HG03521 (cell line): ENCODE data around the gene CPLX1.

Experiments used
- ATAC-seq: cut with Tn5 transposase; IDR thresholded peaks from one replicate; pipeline ENCODE4 v1.9.1; 2021; ENCODE audit warnings: mild to moderate bottlenecking, moderate library complexity; ENCODE audit not compliant: unreplicated experiment

Gene CPLX1

DNA sequence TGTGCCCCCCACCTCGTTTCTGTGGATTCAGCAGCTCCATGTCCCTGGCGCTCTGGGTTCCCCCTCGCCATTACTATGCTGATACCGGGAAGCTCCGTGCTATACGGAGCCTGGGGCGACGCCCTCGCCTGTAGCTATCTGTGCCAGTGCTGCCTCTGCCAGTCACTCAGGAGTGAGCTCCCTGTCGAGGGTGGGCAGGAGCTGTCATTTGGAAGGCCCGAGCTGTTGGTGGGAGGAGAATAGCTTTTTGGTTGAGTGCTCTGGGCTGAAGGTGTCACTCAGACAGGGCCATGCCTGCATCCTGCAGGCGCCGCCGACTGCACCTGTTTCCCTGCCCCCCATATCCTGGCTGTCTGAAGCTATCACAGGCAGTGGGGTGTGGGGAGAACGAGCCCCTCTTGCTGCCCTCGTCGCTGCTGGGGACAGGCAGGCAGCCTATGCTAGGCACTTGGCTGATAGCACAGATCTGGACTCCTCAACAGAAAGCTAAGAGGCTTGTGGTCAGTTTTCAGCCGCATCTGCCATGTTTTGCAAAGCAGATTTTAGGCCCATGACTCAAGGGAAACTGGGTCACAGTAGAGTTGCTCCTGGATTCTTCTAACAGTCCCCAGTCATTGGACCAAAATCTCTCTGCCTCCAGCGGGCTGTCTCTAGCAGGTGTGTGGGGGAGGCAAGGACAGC, 31.8 kb downstream of the CPLX1 start:
- ATAC-seq: no peak

DNA sequence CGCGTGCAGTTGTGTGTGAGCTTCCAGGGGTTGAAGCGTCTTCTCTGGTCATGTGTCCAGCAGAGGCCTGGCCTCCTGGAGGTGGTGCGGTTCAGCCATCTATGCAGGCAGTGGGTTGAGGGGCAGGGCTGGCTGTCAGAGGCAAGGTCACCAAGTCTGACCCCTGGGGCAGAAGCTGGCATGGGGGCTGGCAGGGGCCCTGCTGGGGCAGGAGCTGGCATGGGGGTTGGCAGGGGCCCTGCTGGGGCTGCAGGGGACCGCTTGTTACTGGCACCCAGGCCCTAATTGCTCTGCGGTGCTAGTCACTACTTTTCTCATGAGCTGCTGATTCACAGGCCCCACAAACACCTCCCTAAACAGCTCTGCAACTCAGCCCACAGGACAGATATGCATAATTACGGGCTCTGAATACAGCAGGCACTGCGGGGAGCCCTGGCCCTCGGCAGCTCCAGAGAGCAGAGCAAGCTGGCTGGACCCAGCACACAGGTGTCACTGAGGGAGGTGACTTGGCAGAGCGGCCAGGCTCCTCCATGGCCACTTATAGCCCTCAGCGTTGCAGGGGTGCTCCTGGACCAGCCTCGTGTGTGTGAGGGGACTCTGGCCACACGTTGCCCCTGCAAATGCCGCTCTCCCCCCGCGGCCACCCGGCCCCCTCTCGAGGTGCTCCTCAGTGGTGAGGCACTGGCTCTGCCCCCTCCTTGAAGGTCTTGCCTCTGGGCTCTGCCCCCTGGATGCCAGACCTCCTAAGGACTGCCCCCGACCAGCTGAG, 32.7 kb downstream of the CPLX1 start:
- no peak for ATAC-seq

DNA sequence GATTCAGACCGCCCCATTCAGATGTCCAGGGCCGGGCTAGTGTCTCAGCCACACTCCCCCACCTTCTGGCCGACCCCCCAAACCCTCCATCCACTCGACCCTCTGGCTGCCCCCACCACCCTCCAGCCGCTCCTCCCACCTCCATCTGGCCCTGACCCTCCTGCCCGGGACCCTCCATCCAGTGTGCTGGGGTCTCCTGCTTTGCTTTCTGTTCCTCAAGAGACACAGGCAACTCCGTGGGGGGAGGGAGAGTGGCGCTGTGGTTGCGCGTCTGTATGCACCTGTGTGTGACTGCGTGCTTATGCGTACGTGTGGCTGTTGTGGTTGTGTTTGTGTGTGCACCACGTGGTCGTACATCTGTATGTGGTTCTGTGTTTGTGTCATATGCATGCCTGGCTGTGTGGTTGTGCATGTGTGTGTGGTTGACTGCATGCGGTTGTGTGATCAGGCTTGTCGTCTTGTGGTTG, 33.3 kb downstream of the CPLX1 start:
- no peak for ATAC-seq

DNA sequence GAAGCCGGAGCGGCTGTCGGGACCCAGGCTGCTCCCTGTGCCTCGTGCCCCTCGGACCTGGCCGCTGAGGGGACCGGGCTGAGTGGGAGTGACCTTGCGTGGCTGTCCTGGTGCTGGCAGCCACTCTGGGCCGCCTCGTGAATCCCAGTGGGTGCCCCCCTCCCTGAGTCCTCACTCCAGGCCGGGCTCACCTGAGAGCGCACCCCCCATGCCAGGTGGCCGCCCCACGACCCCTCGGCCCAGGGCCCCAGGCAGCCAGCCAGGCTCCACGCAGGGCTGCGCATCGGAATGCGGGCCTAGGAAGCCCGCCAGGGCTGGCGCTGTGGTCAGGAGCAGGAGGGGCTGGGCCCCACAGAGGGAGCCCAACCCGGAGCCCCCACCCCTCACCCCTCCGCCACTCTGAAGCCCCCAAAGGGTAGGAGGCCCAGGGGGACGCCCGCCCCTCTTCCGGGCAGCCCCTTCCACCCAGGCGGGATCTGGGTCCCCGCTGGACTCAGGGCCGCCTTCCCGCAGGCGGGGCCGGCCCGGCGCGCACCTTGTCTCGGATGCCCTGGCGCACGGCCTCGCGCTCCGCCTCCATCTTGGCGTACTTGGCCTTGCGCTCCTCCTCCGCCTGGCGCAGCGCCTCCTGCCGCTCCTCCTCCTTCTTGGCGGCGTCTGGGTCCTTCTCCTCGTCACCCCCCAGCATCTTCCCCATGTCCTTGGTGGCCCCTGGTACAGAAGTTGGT, 33.9 kb downstream of the CPLX1 start:
- no peak for ATAC-seq

DNA sequence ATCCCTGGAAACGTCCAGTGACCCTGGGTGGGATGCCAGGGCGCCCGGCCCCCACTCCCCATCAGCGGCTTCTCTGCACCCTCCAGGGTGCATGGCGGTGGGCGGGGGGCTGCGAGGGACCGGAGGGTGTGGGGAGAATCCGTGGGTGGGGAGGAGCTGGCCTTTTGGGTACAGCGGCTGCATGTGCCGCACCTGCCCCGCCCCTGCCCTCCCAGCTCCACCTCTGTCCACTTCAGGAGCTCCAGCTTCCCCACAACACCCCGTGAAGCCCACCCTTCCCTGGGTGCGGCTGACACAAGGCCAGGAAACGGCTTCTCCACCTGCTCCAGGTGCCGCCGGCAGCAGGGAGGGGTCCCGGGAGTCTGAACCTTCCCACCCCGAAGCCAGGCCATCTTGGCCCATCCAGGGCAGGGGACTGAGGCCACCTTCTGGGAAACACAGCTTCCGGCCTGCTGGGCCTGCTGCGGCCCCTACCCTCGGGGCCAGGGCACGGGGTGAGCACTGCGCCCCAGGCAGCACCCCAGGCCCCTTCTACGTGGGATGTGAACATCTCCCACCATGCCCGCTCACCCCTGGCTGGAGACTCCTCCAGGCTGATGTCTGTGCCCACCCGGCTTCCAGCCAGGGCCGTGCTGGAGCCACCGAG, 34.6 kb downstream of the CPLX1 start:
- no peak for ATAC-seq

DNA sequence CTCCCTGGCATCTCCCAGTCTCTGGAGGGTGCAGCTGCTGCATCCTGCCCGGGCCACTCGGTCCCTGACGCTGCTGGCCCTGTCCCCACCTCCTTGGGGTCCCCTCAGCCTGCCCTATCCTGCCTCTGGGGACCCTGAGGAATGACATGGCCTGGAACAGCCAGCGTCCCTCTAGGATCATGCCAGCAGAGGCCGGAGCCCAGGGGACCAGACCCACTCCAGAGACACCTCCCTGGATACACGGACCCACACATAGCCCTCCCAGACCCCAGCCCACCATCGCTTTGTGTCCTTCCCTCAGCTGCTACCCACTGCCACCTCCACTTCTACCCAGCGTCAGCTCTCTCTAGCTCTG, 35.5 kb downstream of the CPLX1 start:
- no peak for ATAC-seq

DNA sequence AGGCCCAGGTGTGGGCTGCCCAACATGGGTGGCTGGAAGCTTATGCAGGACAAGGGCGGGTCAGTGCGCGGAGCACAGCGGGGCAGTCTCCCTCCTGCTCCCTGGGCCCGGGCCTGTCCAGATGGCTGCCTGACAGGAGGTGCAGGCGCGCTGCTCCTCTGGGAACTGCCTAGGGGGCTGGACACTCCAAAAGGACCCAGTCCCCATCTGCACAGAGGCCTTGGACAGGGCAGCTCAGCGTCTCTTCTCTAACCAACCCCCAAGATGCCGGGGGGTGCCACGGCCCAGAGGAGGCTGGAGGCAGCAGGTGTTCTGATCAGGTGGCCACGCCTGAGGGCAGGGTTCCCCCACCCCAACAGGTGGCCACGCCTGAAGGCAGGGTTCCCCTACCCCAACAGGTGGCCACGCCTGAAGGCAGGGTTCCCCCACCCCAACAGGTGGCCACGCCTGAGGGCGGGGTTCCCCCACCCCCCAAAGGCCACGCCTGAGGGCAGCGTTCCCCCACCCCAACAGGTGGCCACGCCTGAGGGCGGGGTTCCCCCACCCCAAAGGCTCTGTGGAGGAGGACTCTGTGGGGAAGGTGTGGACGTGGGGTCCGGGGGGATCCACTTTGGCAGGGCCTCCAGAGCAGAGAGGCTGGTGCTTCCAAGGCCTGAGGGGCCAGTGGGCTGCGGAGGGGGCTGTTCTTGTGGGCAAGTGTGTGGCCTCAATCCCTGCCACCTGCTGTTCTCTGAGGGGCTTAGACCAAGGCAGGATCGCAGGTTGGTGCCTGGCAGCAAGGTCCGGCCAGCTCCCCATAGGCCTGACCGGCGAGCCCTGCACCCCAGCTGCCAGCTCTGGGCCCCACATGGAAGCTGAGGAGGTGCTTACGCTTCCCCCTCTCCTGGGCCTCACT, 36.1 kb downstream of the CPLX1 start:
- ATAC-seq: no peak

DNA sequence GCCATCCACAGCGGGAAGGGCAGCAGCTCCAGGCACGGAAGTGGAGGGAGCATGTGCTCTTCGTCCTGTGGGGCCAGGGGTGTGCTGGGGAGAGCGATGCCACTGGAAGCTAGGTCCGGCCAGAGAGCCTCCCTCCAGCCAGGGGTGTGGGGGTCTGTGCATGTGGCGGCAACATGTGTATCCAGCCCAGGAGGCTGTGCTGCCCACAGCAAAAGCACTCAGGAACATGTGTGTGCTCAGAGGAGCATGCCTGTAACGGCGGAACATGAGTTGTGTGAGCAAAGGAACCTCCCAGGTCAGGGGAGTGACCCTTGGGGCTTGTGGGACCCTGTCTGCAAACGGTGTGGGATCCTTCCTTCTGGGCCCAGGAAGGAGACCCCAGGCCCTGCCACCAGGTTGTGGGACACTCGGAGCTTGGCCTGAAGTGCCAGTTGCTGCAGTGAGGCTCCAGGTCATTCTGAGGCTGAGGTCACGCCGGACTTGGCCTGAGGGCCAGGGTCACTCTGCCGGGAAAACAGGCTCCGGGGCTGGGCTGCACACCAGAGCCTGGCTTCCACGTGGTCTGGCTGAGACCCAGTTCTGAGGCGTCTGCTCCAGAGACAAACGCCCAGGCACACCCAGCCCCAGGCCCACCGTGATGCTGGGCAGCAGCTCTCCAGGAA, 37.2 kb downstream of the CPLX1 start:
- ATAC-seq: no peak

DNA sequence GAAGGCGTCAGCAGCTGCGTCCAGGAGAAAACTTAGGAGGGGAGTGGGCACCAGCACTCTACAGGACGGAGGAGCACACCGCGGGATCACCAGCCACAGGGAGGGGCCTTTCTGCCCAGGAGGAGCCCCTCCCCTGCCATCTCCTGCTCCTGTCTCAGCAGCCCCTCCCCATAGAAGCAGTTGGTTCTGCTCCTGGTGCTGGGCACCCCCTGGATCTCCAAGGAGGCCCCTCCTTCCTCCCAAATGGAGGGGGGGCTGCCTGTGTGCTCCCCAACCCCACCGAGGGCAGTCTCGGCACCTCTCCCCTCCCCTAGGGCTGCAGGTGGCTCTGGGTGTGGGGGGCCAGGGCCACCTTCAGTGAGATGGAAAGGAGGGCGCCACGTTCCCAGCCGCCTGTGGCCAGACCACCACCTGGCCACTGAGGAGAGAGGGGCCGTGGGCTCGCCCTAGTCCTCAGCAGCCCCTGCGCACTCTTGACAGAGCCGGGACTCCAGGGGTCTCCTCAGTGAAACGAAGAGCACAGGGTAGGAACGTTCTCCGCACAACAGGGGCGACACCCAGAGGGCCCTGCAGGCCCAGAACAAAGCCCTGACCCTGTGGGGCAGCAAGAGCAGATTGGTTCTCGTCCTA, 37.8 kb downstream of the CPLX1 start:
- no peak for ATAC-seq

DNA sequence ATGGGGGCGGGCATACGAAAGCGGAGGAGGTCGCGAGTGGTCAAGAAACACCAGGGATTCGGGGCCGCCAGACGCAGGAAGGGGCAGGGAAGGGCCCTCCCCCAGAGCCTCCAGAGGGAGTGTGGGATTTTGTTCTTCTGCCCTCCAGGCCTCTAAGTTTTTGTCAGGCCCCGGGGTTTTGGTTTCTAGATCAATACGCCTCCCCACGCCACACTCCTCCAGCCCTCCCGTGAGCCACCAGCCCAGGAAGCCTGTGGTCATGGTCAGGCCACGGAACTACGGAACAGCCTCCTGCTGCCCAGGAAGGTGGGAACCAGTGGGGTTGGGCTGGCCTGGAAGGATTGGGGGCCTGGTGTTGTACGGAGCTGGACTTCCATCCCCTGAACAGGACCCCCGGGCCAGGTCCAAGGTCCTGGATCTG, 38.4 kb downstream of the CPLX1 start:
- ATAC-seq: no peak

DNA sequence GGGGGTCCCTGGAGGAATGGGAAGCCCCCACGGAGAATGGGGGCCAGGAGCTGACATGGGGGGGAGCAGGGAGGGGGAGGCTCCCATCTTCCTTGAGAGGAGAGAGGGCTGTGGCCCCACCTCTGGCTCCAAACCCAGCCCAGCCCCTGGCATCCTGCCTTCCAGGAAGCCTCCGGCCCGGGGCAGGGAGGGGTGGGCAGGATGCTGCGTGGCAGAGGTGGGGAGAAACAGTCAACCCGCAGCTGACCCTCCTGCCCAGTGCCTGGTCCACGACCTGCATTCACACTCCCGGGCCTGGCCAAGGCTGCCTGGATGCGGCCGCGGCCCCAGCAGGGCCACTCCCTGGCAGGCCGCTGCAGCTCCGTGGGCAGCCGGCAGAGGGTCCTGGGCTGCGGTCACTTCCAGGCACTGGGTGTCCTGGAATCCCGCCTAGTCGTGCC, 39.0 kb downstream of the CPLX1 start:
- ATAC-seq: no peak

DNA sequence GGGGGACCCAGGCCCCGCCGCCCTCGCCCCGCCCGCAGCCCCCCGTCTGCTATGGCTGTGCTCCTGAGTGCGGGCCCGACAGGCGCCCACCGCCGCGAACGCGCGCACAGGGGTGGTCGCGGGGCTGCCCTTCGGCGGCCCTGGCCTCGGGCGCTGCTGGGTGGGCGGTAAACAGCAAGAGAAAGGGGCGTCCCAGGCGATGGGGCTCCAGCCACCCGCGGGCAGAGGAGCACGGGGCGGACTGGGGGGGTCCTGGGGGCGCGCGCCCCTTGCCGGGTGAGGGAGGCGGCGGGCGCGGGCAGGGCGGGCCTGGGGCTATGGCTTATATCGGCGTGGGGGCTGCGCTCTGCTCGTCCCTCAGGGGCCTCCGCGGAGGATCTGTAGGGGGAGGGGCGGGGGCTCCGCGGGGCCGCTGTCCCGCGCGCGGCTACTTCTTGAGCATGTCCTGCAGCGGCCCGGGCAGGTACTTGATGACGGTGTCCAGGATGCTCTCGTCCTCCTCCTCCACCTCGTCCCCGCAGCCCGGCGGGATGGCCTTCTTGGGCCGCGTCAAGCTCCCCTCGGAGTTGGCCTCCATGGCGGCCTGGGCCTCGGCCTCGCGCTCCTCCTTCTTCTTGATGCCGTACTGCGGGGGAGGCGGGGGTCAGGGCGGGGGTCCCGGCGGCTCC, 39.7 kb downstream of the CPLX1 start:
- ATAC-seq: no peak

DNA sequence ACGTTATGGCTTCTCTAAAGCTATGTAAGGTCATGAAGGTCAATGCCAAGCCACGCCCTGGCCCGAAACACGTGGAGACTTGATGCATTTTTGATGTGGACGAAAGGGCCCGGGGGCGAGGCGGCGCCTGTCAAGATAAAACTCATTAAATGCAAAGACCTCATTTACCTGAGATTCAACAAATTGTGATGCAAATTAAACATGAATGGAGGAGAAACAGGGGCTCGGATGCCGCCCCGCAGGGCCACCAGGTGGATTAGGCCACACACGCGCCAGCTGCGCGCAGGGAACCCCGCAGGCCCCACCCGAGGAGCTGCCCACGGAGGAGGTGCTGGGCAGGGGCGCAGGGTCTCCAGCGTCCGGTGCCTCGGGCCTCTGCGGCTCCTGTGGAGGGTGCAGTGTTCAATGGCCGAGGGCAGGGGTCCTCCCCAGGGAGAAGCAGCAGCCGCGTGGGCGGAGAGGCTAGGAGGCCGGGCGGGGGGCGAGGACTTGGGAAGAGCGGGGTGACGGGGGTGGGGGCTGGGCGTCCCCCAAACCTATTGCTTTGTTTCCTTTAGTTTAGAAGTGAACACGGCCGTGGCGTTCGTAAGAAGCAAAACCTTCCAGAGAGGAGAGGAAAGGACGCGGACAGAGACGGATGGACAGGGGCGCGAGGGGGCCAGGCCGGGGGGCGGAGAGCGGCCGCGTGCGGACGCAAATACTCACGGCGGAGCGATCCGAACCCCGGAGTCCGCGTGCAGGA, 40.4 kb downstream of the CPLX1 start:
- ATAC-seq: no peak

DNA sequence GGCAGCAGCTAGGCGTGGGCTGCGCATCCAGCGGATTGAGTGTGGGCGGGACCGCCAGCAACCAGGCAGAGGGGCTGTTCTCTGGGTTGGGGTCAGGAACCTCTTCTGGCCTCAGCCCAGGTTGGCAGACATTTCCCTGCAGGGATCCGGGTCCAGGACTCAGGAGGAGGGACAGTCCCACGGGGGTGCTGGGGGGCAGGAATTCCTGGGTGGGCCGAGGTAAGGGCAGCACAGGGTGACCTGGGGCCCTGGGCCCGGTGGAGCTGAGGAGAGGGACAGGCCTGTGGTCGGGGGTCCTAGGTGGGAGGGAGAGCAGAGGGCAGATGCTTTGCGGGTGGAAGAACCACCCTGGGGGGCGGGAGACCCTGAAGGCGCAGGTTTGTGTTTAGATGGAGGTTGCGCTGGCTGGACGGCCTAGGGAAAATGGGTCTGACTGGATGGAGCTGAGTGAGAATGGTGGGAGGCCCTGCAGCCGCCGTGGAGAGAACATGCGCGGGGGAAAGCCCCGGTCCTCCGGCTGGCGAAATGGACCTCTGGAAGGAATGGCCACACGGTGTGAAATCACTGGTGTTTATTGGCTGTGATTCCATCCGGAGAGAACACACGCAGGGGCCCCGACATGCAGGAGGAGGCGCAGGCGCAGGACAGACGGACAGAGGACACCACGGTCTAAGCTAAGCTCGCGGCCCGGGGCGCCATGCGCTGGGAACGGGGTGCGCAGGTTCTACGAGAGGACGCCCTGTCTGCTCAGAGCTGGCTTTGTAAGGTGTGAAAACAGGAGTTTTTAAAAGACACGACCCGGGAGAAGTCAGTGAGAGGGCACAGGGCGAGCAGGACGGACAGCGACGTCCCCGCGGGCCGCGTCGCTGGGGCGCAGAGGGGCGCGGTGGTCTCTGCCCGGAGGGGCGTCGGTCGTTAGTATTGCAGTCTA, 41.3 kb downstream of the CPLX1 start:
- no peak for ATAC-seq

DNA sequence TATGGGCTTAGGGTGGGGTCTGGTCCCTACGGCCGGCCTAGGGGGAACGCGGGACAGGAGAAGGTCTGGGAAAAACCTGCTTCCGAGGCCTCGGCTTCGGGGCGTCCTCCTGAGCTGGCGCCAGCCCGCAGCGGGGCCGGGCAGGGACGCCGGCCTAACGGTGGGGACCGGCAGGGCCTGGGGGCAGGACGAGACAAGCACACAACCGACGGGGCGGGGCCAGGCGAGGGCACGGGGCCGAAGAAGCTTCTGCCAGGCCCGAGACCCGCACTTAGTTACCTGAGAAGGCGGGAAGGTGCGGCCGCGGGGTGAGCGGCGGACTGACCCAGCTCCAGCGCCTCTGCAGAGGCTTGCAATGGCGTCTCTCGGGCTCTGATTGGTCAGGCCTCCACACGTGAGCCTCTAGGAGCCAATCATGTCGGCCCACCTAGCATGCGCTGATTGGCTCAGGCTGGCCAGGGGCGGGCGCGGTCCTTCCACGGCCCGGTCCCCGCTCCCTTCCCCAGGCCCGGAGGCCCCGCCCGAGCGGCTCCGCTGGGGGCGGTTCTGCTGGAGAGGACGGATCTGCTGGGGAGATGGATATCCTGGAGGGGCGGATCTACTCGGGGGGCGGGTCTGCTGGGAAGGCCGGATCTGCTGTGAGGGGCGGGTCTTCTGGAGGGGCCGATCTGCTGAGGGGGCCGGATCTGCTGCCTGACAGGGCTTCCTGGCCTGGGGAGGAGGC, 44.3 kb downstream of the CPLX1 start:
- peak; percentile 95 for ATAC-seq

DNA sequence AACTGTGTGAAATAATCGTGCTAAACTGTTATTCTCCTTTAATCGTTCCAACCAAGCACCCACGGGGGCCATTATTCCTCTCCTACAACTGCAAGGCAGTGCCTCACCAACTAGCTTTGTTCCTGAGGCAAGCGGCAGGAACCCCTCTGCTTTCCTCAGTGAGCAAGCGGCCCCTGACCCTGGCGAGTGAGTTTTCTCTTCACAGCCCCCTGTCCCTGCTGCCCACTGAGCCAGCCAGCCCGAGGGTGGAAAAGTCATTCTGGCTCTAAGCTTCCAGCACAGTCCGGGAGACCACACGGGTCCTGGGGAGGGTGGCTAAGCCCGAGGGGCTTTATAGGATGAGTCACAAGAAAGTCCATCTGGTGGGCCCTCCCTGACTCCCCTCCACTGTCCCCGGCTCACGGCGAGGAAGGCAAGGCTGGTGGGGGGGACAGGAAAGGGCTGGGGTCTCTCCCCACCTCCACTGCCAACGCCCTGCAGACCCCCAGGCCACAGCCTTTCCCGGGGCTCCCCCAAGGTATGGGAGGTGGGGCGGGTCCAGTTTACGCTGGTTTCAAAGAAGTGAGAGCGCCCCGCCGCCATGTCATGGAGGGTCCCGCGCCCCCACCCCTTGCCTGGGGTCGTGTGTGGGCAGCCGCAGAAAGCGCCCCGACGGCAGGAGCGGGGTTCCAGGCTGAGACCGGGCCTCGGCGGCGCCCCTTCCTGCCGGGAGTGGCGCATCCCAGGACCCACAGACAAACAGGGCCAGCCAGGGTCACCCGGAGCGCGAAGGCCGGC, 45.0 kb downstream of the CPLX1 start:
- ATAC-seq: no peak
